Measurements from ENCODE around the gene MUS81.
A peak's percentile ranks its signal among the peaks of the same experiment; 100 is the strongest.

The MUS81 gene

DNA sequence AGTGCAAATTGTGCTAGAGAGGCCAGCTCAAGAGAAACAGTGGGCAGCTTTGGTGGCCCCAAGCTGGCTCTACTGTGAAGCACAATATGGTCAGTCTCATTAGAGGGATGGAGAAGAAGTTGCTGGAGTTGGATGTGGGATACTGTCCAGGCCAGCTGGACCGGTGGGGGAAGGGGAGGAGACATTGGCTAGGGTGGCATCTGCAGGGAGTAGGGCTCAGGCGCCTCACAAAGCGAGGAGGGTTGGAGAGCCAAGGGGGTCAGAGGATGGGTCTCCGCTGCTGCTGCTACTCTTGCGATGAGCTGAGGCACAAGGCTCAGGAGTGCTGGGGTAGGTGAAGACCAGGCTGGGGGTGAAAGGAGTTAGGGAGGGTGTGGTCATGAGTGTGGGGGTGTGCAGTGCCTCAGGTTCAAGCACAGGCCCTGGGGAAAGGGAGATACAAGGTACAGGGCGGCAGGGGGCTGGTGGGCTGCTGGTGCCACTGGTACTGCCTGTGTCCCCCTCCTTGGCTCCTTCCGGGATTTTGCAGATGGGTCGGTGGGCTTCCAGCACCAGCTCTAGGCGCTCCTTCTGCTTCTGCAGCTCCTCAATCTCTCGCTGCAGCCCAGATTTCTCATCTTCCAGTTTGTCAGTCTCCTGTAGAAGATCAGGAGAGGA, 32.6 kb downstream of the MUS81 start:
- DNase-seq = no peak

DNA sequence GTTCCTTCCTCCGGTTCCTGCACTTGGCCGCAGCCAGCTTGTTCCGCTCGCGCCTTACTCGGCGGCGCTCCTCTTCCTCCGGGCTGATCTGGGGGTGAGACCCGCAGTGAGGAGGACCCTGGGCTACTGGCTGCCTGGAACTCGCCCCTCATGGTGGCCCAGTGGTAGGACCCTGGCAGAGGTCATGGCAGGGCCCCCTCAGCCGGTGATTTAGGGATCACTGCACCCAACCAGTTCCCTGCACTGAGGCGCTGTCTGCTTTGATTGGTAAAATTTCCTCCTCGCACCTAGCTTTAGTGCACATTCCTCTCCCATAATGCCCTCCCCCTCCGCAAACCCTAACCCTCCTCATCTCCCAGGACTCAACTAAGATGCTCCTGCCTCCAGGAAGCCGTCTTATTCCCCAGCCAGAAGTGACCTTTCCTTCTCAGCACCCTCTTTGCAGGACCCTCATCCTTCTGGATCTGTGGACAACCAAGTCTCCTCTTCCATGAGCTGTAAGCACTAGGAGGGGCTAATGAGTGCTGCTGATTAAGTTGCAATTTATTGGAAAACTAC, 33.9 kb downstream of the MUS81 start:
- DNase-seq = no peak

DNA sequence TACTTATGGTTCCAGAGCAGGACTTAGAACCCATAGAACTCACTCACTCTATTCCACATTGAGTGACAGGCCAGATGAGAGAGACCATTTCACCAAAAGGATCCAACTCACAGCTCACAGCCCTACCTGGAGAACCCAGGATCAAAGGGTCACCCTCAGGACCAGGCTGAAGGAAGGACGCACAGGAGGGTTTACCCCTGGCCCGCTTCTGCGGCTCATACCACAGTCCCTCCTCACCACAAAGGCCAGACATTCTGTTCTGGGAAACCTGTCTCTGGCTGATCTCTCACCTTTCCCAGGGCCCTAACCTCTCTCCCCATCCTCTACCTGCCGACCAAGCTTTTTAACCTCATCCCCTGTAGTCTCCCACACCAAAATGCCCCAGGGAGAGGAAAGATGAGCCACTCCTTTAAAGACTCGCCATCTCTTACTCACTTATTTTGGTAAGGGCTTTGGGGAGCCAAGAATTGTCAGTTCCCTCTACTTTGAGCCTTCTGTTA, 35.3 kb downstream of the MUS81 start:
- DNase-seq = no peak

DNA sequence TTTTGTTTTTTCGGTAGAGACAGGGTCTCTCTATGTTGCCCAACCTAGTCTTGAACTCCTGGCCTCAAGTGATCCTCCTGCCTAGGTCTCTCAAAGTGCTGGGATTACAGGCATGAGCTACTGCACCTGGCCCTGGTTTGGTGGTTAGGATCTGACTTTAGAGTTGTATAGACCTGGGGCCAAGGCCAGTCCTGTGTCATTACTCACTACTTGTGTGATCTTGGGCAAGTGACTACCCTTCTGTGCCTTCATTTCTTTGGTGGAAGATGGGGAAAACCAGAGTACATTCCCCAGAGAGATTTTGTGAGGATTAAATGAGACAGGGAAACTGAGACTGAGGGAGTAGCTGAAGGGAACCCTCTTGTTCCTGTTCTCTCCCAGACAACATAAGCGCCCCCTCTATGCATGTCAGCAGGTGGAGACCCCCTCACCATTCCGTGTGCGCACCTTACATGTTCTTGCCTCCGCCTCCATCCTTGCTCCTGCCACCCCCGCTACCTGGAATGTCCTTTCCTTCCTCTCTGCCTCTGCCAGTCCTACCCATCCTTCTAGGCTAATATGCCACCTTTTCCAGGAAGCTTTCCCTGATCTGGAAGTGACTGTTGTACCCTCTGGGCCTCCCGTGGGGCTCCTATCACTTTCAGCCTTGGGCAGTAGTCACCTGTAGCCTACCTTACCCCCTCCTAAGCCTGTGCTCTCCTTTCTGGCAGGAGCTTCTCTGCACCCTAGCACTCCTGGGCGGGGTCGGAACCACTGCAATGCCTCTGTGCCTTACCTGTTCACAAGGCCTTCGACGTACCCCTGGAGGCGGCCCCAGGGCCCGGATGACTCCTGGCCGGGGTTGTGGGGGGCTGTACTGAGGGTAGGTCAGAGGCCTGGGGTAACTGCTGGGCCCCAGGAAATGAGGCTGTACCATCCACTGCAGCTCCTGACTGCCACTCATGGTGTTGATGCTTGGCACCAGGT, 36.1 kb downstream of the MUS81 start:
- no peak for DNase-seq

DNA sequence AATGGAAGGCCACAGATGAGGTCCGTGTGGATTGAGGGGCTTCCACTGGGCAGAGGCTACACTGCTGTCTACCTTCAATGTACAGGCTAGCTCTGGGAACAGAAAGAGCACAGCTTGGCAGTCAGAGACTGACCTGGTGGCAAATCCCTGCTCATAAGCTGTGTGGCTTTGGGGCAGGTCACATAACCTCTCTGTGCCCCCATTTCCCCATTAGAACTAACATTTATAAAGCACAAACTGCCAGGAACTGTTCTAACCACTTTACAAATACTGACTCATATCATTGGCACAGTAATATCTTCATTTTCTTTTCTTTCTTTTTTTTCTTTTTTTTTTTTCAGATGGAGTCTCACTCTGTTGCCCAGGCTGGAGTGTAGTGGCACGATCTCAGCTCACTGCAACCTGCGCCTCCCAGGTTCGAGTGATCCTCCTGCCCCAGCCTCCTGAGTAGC, 36.8 kb downstream of the MUS81 start:
- DNase-seq = no peak

DNA sequence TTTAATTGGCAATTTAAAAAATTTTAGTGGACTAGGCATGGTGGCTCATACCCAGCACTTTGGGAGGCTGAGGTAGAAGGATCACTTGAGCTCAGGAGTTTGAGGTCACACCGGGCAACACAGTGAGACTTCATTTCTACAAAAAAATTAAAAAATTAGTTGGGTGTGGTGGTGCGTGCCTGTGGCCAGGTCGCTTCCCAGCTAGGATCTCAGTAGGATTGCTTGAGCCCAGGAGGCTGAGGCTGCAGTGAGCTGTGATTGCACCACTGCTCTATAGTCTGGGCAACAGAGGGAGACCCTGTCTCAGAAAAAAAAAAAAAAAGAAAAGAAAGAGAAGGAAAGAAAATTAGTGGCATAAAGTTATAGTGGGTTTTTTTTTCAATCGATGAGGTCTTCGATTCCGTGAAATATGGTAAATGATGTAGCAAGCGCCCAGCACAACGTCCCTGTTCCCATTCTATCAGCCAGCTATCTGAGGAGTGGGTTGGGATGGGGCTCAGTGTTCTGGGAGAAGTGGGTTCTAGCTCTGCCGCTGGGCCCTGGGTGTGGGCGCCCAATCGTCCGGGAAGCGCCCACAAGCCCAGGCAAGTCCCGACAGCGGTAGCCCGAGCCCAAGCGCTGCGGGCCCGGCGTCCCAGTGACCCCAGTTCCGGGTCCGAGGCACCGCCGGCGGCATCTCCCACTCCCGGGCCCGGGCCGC, 38.6 kb downstream of the MUS81 start:
- DNase-seq = no peak

DNA sequence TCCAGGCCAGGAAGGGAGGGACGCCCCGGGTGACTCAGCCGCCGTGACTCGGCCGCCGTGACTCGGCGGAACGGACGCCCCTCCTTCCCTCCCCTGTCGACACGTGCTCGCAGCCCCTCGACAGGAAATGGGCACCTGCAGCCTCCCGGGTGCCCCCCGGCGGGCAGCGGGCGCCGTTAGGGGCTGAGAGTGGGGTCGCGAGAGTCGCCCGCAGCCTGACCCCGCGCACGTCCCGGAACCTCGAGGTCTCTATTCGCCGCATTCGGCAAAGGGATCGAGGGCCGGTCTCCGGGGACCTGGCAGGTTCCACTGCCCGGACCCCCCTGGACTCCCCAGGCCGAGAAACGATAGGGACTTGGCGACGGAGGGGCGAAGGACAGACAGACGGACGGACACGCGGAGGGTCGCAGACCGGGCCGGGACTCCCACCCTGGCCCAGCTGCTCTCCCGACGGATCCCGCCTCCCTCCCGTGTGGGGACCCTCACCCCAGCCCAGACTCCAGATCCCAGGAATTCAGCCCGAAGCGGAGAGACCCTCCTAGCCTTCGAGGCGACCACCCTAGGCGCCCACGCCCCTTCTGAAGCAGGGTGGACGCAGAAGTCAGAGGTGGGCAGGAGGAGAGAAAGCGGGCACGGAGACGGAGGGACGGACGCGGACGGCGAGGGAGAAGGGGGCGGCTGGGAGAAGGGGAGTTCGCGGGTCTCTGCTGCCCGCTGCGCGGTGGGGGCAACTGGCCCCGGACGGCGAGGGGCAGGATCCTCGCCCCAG, 39.3 kb downstream of the MUS81 start:
- no peak for DNase-seq

DNA sequence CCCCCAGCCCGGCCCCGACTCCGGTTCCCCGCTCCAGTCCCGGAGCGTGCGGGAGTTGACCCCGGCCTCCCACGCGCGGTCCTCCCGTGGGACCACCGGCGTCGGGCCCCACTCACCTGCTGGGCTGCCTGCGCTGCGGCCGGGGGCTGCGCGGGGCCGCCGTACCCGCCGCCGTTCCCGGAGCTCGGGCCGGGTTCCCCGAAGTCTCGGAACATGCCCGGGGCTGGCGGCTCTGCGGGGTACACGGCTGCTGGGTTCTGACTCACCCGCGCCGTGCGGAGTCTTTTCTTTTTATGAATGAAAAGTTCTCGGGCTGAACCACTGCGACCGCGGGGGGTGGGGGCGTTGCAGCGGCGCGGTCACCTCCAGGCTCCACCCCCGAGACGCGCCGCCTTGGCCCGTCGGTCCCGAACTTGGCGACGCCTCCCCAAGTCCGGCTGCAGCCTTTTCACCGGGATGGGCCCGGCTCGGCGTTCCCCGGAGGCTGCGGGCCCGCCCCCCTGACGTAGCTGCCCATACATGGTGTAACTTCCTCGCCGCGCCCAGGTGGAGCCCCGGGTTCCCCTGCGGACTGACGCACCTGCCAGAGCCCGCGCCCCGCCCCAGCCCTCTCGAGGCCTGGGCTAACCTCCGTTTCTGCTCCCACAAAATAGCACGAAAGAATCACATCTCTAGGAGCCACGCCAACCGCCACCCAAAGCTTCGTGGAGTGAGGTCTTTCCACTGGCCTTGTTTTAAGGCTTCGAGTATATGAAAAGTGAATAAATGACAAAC, 40.1 kb downstream of the MUS81 start, which contains the start of gene FOSL1:
FOSL1 (minus strand) TSS at position 264 of the 774 bp plus-strand sequence; CDS start at position 215, 49 bp downstream.
- DNase-seq = peak; percentile 56

DNA sequence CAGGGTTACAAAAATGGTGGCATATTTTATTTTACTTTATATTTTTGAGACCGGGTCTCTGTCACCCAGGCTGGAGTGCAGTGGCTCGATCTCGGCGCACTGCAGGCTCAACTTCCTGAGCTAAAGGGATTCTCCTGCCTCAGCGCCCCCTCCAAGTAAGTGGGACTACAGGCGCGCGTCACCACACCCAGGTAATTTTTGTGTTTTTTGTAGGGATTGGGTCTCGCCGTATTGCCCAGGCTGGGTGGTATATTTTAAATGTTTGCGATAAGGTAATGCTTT, 40.6 kb downstream of the MUS81 start:
- no peak for DNase-seq

DNA sequence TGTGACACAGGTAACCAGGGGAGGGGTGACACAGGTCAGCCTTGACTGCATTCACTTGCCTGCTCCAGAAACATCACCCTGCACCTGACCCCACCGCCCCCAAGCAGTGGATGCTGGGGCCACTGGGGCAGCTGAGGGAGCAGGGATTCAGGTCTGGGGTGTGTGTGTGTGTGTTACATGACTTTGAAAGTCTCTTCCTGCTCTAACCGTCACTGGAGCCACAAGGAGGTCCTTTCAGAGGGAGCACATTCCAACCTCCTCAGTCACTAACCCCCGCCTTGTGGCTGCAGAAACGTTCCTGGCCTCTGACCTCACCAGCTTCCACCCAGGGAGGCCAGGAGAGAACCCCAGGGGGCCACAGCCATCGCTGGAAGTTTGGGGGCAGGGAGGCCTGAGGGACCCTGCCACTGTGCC, 42.8 kb downstream of the MUS81 start:
- no peak for DNase-seq

DNA sequence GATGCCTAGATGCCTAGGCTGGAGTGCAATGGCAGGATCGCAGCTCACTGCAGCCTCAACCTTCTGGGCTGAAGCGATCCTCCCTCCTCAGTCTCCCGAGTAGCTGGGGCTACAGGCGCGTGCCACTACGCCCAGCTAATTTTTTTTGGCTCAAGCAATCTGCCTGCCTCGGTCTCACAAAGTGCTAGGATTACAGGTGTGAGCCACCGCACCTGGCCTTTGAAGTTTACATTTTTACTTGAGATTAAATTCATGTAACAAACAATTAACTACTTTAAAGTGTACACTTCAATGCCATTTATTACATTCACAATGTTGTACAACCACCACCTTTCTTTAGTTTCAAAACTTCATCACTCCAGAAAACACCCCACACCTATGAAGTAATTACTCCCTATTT, 43.5 kb downstream of the MUS81 start:
- DNase-seq = no peak

DNA sequence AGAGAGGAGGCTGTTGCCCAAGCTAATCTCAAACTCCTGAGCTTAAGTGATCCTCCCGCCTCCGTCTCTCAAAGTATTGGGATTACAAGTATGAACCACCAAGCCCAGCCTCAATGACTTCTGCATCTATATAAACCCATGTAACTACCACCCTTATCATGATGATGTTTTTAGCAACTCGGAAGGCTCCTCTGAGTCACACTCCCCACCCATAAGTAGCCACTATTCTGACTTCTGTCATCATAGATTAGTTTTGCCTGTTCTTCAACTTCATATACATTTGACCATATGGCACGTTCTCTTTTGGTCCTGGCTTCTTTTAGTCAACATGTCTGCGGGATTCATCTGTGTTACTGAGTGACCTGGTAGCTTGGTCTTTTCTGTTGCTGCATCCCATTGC, 46.4 kb downstream of the MUS81 start:
- no peak for DNase-seq

DNA sequence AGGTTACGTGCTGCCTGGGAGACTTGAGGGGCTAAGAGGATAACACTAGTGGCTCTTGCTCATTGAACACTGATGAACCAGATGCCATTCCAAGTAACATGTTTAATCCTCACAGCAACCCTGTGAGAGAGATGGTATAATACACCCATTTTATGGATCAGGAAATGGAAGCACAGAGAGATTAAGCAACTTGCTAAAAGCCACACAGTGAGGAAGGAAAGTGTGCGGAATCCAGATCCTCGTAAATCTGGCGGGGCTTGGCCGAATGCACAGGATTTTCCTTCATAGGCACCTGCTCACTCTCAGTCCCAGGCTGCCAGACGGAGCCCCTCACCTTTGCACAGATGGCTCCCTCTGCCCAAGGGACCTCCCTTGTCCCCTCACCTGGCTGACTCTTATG, 47.6 kb downstream of the MUS81 start:
- DNase-seq = no peak

DNA sequence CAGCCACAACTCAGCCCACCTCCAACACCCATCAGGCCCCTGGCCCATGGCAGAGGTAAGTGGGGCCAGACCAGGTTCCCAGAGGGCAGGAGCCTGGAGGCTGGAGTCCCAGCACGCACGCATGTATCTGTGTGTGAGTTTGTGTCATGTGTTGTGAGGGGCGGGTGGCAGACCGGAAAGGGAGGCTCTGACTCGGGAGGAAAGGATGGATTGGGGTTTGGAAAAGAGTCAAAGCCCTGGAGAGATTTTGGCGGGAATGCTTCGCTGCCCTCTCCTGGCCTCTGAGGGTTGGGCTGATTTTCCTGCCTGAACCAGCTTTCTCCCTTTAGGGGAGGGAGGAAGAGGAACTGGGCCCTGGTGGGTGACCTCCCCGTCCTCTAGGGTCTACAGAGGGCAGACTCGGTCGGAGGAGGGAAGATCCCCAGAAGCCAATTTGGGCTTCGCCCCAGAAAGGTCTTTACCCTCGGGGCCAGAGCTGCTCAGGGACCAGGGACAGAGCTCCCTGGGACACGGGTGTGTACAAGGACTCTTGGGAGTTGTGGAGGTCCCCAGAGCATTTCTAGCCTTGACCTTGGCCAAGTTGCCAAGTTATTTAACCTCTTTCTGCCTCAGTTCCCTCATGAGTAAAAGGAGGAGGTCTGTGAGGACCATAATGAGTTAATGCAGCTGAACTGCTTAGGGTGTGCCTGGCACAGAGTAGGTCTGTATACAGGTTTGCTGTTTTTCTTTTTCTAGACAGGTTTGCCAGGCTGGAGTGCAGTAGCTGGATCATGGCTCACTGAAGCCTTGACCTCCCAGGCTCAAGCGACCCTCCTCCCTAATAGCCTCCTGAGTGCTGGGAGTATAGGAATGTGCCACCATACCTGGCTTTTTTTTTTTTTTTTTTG, 51.7 kb downstream of the MUS81 start:
- DNase-seq = no peak

DNA sequence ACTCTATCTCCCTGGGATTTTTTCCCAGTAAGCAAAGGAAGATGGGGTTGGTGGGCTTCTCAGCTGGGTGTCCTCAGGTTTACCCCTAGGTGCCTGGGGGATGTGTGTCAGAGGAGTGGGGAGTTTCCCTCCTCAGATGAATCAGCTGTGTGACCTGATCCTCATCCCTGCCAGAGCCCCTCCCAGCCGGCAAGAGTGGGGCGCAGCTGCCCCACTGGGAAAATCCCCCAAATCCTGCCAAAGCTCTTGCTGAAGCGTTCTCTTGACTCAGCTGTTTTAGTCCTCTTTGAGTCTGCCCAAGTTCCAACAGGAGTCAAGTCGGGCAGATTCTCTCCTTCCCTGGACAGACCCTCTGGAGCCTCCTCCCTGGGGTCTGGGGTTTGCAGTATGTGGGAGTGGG, 52.6 kb downstream of the MUS81 start:
- no peak for DNase-seq

DNA sequence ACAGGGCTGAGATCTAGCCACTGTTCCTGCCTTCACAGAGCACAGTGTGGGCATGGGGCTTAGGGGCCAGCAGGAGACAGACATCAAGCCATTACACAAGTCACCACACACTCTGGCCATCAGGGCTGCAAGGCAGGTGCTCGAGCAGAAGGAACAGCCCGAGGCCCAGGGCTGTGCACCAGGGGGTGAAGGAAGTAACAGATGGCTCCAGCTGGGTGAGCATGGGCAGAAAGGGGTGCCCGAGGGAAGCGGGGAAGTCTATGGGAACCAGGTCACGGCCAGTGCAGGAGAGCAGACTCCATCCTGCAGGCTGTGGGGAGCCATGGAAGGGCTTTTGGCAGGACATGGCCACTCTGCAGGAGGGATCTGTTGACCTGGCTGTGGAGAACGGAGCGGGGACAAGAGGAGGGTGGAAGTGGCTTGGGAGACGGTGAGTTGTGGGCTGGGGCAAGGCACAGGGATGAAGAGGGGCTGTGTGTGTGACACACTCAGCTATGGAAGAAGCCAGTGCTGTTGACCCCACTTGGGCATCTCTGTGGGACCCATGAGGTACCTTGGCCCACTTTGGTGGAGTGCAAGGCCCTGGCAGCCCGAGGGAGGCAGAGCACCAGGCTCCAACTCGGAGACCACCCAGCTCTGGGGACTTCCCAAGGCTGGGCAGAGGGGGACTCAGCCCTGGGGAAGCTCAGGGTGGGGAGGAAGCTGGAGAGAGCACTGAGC, 55.0 kb downstream of the MUS81 start:
- DNase-seq = no peak

DNA sequence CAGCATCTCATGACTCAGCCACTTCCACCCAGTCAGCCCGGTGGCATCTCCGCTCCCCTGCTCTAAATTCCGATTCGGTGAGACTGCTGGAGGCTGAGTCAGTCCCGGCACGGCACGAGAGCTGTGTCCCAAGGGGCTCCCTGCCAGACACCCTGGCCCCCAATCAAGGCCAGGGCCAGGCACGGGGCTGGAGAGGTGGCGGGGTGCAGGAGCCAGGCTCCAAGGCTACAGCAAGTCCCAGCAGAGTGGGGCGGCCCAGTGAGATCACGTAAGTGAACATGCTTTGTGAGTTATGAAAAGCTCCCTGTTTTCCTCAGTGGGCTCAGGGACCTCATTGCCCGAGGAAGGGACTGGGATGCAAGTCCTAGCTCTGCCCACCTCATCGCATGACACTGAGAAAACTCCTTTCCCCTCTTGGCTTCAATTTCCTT, 55.6 kb downstream of the MUS81 start:
- no peak for DNase-seq

Measured in DMS79 (cell line).